HG02571 (cell line): ENCODE measurements around the gene RASGRP3.
"Not testable (repeated sequence)": the region's sequence is repeated elsewhere in the genome, so short reads cannot be mapped to it uniquely, and the experiment has no call there.

ENCODE experiments used
- ATAC-seq: cut with Tn5 transposase; IDR thresholded peaks from one replicate; pipeline ENCODE4 v1.9.1; 2021; ENCODE audit warnings: mild to moderate bottlenecking, moderate library complexity; ENCODE audit not compliant: unreplicated experiment

RASGRP3 gene

GRCh38 chr2:33453905-33454479 is 22.5 kb upstream of the RASGRP3 start:
- ATAC-seq, result no peak

DNA sequence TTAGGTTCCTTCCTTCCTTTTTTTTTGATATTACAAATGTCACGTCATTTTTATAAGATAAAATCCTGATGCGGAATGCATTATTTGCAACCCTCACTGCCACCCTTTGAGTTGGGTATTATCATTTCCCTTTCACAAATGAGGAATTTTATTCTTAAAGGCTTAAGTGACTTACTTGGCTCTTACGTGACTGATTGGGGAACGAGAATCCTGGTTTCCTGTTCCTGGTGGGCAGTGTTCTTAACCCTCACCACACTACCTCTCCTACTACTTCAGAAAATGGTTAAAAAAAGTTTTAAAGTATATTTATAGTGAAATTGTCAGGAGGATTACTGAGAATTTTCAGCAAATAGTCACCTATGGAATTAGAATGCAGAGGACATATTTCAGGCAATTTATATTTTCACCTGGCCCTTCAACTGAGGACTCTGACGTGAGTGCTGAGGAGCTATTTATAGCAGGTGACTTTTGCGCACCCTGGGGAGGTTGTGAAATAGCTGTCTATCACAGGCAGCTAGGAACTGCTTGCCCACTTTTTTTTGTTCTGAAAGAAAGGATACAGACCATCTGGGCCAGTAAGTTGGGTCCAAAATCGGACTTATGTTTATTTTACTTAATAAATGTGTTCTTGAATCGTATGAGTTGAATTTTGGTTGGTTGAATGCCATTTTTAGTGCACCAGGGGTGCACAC is 18.7 kb upstream of the RASGRP3 start:
- ATAC-seq, result peak; percentile 87

DNA sequence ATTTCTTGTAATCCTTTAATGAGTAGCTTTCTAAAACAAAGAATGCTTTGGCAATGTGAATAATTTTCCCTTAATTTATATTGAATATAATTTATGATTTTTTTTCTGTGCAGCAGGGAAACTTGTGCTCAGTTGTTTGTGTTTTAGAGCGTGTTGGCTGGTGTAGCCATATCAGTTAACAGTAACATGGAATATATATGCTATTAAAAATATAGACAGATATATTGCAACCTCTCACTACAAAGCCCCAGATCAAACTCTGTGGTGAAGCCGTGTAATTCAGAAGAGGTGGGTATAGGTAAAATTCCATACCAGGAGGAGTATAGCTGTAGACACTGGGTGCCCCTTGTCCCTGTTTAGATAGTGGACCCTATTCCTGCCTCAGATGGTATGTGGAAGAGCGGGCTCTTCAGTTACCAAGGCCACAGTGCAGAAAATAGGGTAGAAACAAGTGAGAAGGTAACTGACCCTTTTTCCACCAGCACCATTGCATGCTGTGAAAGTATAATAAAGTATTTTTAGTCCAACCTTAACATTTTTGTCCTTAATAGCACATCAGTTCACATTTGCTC is 18.1 kb upstream of the RASGRP3 start:
- no peak for ATAC-seq

DNA sequence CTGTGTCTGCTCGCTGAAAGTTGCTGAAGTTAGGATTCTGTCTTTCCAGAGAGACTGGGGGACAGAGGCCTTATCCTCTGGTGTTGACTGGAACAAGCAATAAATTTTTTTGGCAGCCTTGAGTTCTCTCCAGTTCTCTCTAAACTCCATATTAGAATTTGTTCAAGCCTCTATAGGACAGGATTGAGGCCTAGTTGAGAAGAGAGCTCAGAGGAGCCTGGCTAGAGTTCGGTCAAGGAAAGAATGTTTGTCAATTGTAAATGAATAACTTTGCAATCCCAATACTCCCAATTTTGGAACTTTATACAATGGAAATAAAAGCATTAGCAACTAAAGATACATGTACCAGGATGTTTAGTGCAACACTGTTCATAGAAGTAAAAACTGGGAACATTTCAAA is 16.7 kb upstream of the RASGRP3 start:
- no peak for ATAC-seq

GRCh38 chr2:33462512-33462911 is 13.9 kb upstream of the RASGRP3 start:
- not testable (repeated sequence) for ATAC-seq

DNA sequence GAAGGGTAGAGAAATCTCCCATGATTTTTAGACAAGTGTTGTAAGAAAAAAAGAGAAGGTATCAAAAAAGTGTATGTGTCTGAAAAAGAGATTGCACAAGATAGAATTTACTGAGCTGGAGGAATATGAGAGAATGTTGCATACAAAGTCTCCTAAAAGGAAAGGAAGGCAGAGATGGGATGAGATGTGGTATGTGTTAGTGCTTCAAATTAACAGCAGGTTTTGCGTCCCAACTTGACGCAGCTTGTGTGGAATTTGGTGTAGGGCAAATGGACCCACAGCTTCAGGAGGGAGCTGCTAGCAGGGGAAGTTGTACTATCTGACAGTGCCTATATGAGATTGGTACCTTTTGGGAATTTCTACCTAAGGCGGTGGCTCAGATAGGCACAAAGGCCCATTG is 9.0 kb upstream of the RASGRP3 start:
- no peak for ATAC-seq

GRCh38 chr2:33469238-33469637 is 7.2 kb upstream of the RASGRP3 start:
- no peak for ATAC-seq

DNA sequence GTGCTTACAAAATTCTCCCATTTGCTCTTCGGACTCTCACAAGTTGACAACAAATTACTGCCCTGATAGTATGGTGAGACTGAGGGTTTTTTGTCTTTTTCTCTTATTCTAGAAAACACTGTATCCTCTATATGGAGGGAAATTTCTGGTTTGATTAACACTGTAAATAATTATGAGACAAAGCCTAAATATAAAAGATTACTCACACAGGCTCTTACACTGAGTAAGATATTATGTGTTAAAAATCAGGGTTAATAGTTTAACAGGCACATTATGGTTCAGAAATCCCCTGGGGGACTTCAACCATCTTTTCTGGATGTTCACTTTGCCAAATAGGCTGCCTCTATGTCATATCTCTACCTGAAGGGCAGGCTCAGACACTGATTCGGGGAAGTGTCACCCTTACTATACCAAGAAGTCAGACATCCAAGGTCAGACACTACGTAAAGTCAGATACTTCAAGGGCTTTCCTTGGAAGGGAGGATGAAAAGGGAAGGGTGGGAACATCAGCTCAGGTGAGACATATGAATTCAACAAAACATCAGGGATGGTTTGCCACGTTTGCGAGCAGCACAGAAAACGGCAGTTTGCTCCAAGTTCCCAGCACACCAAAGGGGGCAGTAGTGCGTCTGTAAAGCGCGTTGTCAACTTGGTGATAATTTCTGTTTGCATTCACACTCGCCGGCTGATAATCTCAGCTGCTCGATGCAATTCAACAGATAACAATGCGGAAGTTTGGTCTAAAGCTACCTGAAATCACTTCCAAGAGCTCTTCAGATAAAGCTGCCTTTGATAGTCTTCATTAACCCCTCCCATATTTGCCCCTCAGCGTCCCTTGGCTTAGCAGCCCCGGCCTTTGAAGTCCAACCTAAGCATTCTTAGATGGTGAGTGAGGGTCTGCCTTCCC is 972 bp upstream of the RASGRP3 start:
- peak; percentile 35 for ATAC-seq

DNA sequence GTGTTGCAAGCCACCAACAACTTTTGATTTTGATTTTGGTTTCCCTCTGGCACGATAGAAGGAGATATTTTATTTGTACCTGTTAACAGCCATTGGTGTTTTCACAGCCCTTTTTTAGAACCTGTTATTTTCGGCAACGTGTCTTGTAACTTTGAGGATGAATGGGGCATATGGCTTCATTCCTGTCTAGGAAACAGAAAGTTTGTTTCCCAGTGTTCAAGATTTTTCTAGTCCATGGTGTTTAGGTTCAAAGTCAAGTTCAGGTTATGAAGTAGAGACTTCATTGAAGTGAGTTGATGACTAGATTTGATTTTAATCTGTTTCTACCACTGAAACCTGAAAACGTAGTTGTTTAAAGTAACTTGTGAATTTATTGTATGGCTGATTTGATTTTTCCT is 343 bp downstream of the RASGRP3 start:
- ATAC-seq, result no peak

- ATAC-seq, result peak; percentile 31
These were observed 1.3 kb downstream of the RASGRP3 start for GRCh38 chr2:33477473-33478468.

DNA sequence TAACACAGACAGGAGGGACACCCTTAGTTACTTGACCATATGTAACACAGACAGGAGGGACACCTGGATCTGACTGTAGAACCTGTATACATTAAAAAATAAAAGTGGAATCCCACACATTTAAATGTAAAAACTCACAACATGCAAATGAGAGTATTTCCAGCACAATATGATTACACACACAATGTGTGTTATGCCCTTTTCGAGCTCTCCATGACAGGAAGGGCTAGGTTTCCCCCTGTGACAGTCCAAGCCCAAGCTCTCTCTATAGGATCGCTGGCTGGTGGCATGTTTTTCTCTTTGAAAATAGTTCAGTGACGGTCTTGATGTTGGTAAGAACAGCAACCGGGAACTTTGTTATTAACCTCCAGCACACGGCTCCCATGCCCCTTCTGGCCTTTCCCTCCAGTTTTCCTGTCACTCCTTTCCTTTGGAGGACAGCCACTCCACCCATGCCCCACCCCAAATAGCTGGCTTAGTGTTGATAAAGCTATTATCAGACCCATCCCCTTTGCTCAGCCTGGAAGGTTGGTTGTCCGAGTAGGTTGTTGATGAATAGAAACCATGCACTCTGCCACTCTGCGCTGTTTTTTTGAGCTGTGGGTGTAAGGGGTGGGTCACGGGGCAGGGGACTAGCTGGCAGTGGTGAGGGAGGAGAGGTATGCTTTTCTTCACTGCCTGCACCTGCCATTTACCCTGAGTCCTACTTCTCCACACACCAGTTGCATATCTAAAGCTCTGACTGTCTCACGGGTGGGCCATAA is 2.7 kb downstream of the RASGRP3 start:
- ATAC-seq, result no peak

GRCh38 chr2:33482518-33482917 is 6.1 kb downstream of the RASGRP3 start:
- ATAC-seq, result no peak

DNA sequence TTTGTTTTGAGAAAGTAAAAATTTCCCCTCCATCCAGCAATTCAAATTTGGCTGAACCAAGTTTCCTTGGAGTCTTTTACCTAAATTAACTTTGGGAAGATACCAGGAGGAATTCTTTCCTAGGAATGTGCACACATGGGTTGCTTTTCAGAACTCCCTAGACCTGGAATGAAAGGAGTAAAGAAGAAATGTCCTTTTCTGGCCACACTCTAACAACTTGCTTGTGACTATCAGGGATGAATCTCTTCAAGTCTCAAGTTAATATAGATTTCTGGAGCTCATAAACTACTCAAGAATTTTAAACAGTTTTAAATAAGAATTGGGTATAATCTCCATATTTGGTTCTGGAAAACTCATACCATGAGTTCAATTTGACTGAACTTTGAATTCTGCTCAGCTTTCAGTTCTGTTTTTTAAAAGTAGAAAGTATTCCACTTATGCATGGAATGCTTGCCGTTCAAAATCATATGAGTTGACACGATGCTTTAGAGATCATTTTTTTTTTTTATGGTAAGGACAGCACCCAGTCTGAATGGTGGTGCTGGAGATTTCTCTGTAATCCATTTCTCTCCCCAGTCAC is 7.7 kb downstream of the RASGRP3 start:
- no peak for ATAC-seq

- no peak for ATAC-seq
These were observed 8.6 kb downstream of the RASGRP3 start for GRCh38 chr2:33485051-33485450.

DNA sequence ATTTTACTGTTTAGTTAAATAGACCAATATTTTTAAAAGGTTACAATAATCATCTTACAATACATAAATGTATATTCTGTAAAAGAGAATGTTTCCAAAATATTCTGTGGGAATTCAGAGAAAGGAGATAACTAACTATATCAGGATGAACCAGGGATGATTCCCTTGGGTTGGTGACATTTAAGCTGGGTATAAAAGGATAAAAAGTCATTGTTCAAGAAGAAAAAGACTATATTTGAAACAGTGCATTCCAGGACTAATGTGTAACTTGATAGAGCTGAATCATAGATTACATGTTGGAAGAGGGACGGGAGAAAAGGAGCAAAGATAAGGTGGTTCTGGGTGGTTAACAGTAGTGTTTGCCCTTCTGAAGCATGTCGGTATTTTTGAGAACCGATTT is 10.1 kb downstream of the RASGRP3 start:
- ATAC-seq, result no peak

GRCh38 chr2:33488178-33488690 is 11.8 kb downstream of the RASGRP3 start:
- peak; percentile 38 for ATAC-seq

DNA sequence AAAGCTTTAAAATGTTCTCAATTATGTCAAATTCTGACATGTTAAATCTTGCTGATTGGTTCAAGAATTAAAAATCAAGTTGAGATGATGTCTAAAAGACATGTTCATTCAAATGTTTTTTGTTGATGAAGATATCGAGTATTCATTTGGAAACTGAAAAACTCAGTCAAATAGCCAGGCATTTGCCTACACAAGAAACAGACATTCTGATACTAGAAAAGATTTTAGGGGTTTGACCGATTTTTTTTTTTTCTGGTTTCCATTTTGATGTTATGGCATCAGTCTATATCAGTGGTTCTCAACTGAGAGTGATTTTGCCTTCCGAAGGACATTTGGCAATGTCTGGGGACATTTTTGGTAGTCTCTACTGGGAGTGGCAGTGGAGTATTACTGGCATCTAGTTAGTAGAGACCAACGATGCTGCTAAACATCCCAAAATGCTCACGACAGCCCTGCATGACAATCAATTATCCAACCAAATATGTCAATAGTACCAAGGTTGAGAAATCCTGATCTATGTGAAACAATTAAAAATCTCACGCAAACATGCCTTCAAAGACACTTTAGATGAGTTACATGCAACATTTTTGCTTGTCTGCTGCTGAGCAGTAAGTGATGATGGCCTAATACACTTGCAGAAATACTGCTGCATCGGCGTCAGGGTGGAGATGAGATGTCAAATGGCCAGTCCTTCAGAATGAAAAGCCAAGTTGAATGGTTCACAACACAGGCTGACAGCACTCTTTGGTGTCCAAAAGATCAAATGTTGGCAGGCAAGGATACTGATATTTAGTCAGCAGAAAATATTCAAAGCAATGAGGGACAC is 12.5 kb downstream of the RASGRP3 start:
- peak; percentile 43 for ATAC-seq

GRCh38 chr2:33489835-33490431 is 13.5 kb downstream of the RASGRP3 start:
- no peak for ATAC-seq
